HG03565 (cell line): ENCODE measurements around the gene C16orf86.

Experiments
- ATAC-seq: cut with Tn5 transposase; IDR thresholded peaks from one replicate; pipeline ENCODE4 v1.9.1; 2021; ENCODE audit warnings: mild to moderate bottlenecking, moderate library complexity; ENCODE audit not compliant: unreplicated experiment

C16orf86 gene, protein sequence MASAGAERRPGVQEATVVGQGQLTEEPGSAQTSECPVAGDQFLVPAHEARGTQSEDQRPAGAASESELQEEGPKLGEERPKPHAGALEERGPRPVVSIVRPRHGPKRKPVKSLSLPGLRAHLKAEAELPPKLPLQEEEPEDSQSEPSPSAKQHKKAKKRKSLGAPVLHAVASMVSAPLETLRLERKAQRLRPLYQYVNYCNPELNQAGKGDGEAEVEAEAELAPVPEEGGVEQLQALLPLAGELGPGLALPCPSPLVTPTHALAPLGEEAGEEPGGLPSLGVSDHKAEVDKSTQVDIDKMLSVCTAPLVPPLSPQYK

DNA sequence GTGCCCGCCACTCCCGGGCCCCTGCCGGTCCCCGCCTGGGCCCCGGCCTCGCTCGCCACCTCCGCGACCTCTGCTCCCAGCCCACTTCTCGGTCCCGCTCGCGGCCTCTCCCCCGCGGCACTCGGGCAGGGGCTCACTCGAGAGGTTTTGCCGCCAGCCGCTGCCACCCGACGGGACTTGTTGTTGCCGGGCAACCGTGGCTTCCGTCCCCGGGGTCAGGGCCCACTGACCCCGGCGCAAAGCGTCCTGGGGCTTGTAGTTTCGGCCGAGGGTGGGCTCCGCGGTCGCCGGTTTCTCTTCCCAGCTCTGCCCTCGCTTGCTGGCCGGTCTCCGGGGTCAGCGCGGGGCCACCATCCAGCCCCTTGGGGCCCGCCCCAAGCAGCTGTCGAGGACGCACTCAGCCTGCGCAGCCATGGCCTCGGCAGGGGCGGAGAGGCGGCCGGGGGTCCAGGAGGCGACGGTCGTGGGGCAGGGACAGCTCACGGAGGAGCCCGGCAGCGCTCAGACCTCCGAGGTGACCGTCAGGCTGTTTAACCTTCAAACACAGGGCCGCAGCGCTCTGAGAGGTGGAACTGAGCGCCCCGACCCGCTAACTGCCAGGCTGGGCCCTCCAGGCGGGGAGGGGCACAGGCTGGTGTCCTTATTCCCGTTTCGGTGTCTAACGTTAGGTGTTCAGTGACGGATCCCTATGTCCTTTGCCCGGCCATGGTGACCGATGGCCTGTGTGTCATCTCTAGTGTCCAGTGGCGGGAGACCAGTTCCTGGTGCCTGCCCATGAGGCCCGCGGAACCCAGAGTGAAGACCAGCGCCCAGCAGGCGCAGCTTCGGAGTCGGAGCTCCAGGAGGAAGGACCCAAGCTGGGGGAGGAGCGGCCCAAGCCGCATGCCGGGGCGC lies at the start of gene C16orf86, which contains the start of gene ENKD1:
C16orf86 (plus strand) TSS at position 256 of the 894 bp plus-strand sequence; CDS start at position 413, 157 bp downstream.
ENKD1 (minus strand) TSS at position 192 of the 894 bp plus-strand sequence. CDS start 308 bp downstream, outside the sequence.
- ATAC-seq = no peak

DNA sequence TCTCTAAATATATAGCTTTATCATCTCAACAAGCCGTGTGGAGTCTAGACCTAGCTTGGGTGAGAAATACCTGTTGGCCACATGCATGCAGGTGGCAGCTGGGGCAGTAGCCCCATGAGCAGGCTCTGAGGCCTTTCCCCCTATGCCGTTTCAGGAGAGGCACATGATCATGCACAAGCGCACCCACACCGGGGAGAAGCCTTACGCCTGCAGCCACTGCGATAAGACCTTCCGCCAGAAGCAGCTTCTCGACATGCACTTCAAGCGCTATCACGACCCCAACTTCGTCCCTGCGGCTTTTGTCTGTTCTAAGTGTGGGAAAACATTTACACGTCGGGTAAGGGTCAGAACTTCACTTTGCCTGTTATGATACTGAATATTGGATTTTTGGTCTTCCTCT lies 38.4 kb upstream of the C16orf86 start:
- no peak for ATAC-seq

DNA sequence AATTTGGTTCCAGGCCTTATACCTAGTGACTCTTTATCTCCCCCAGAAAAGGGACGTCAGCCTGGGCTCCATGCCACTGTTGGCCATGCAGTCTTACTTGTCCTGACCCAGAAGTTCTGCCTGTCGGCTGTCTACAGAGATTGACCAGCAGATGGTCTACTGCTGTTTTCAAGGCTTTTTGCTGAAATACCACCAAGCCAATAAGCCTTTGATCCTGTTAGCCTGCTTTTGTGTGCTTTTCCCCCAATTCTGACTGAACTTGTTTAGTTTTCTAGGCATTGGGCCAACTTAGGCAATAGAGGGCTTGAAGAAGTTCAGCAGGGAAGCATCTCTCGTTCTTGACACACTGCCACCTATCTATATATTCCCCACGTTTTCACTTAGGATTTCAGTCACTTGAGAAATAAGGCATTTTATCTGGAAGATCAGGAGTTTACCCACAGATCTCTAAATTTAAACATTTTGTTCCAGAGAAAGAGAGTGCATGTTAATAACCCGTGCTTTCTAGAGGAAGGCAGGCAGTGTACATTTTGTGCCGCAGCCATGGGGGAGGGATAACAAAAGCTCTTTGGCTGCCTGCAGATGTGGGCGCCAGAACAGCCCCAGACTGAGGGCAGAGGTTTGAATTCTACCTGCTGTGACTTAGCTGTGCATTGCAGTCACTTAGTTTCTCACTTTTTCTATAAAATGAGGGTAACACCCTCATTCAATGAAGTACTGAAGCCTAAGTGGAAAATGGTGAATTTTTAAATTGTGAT lies 34.0 kb upstream of the C16orf86 start:
- no peak for ATAC-seq

DNA sequence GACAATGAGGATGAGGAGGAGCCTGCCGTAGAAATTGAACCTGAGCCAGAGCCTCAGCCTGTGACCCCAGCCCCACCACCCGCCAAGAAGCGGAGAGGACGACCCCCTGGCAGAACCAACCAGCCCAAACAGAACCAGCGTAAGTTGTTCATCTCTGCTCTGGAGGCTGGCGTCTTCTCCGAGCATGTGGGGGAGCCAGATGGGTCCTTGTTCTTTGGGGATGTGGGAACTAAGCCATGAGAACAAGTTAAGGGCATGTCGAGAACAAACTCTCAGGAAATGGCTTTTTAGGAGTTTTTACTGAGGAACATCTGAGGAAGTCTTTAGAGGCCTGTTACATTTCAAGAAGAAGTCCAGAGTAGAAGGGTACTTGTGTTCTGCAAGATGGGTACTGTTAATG lies 29.9 kb upstream of the C16orf86 start:
- no peak for ATAC-seq

DNA sequence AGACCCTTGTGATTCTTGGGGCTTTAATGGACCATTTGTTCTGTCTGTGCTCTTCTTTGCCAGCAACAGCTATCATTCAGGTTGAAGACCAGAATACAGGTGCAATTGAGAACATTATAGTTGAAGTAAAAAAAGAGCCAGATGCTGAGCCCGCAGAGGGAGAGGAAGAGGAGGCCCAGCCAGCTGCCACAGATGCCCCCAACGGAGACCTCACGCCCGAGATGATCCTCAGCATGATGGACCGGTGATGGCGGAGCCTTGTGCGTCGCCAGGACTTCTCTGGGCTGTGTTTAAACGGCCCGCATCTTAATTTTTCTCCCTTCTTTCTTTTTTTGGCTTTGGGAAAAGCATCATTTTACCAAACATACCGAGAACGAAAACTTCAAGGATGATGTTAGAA lies 29.0 kb upstream of the C16orf86 start:
- ATAC-seq = no peak

DNA sequence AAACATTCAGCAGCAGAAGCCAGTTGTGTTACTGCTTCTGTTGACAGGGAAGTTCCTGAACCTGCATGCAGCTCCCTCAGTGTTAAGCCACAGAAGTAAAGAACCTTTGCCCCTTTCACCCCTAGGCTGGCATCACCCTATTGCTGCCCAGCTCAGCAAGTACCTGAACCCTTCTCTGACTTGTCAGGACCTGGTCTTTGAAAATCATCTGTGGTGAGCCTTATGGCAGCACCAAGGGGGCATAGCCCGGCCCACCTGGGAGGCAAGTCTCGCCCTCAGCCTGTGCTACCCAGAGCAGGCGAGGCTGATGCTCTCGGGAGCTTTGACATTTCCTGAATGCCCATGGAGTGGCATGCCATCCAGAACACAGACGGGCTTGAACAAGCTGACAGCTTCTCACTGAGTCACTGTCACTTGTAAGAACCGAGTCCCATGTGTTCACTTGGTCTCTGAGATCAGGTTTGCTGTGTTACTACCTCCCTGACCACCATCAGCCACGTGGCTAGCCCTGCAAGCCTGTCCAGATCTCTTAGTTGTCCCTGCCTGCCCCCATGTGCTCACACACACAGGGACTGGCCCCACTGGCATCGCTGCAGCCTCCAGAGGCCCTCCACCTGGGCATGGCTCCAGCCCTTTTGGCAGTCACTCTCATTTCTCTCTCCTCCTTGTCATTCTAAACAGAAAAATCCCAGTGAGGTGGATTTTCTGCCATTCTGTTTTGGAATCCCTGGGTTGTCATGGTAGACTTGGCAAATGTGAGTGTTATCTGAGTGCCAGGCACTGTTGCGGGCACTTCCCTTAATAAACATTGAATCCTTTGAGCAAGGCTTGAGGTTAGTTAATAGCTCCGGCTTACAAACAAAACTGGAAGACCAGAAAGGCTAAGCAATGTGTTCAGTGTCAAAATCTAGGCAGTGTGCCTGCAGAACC lies 24.6 kb upstream of the C16orf86 start:
- no peak for ATAC-seq

DNA sequence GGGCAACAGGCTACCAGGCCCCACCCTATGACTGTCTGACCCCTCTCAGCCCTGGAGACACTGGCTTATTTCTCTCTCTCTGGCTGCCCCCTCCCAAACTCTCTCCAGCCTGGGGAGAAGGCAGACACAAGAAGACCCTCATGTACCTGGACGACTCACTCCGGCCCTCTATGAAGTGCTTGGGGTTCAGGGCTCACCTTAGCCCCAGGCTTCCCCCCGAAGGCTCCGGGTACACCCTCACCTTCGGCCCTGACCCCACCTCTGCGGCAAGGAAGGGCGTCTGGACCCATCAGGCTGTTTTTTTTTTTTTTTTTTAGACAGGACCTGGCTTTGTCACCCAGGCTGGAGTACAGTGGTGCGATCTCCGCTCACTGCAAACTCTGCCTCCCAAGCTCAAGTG lies 22.6 kb upstream of the C16orf86 start:
- ATAC-seq = no peak

DNA sequence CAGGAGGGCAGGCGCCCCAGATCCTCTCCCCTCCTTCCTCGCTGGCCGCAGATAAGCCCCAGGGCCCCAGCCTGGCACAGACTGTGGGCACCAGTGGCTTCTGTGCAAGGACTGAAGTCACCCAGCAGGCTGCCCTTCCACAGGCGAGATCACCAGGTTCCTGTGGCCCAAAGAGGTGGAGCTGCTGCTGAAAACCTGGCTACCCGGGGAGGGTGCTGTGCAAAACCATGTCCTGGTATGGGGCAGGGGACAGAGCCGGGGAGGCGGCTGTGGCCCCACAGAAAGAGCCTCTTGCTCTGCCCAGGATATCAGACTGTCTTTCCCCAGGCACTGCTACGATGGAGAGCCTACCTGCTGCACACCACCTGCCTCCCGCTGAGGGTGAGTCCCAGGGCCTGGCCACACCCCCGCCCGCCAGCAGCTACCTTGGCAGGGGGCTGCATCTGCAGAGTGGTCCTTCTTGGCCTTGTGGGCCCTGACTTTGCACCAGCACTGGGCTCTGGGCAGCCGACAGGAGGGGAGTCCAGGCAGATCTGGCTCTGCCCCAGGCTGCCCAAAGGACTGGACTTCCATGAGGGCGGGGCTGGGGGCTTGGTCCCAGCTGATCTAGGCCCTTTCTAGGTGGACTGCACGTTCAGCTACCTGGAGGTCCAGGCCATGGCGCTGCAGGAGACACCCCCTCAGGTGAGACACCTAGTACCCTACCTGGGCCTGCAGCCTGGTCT lies 21.1 kb upstream of the C16orf86 start:
- no peak for ATAC-seq

DNA sequence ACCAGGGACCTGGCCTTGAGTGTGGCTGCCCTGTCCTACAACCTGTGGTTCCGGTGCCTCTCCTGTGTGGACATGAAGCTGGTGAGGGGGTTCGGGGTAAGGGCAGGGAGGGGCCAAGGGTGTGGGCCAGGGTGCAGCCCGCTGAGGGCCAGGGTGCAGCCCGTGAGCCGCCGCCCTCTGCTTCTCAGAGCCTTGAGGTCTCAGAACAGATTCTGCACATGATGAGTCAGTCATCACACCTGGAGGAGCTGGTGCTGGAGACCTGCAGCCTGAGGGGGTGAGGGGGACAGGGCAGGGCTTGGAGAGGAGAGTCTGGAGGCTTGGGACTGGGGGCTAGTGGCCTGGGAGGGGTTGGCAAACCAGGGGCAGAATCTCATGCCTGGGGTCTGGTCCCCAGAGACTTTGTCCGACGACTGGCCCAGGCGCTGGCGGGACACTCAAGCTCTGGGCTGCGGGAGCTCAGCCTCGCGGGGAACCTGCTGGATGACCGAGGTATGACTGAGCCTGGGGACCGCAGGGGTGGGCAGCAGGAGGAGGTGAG lies 19.4 kb upstream of the C16orf86 start:
- no peak for ATAC-seq

DNA sequence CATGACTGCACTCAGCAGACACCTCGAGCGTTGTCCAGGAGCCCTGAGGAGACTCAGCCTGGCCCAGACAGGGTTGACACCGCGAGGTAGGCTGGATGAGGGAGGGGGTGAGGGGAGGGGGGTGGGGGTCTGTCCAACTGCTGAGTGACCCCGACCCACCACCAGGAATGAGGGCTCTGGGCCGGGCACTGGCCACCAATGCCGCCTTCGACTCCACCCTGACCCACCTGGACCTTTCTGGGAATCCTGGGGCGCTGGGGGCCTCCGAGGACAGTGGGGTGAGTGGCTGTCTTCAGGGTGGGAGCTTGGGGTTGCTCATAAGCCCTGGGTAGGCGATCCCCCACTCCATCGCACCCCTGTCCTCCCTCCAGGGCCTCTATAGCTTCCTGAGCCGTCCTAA lies 18.9 kb upstream of the C16orf86 start:
- ATAC-seq = no peak

DNA sequence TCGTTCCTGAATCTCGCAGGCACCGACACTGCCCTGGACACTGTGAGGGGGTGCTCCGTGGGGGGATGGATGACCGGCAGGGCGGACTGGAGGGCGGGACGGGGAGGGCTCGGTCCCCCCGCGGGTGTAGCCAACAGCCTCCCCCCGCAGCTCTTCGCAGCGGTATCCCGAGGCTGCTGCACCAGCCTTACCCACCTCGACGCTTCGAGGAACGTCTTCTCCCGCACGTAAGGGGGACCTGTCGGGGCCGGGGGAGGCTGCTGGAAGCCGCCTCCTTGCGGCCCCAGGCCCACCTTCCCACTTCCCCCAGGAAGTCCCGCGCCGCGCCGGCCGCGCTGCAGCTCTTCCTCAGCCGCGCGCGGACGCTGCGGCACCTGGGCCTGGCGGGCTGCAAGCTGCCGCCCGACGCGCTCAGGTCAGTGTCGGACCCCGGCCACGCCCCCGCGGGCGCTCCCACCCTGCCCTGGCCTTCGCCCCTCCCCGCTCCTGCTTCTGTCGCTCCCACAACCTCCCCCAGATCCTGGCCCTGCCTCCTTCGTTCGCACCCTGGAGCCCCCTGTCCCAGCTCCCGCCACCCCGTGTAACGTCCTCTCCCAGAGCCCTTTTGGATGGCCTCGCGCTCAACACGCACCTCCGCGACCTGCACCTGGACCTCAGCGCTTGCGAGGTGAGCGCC lies 18.4 kb upstream of the C16orf86 start:
- ATAC-seq = no peak

DNA sequence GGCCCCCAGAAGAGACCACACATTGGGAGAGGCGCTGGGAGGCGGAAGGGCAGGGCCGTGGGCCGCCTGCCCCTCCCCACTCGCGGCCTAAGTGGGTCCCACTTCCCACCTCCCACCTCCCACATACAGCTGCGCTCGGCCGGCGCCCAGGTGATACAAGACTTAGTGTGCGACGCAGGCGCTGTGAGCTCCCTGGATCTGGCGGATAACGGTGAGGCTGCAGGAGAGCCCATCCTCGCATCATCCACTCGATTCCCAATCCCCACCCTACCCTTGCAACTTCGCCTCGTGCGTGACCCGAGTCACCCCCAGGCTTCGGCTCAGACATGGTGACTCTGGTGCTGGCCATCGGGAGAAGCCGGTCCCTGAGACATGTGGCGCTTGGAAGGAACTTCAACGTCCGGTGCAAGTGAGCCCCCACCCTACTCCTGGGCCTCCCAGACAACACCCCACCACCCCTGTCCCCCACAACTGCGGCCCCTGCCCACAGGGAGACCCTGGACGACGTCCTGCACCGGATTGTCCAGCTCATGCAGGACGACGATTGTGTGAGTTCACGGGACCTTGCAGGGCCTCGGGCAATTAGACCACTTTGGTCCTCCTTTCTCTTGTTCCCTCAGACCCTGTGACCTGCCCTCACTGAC lies 17.7 kb upstream of the C16orf86 start:
- ATAC-seq = no peak

DNA sequence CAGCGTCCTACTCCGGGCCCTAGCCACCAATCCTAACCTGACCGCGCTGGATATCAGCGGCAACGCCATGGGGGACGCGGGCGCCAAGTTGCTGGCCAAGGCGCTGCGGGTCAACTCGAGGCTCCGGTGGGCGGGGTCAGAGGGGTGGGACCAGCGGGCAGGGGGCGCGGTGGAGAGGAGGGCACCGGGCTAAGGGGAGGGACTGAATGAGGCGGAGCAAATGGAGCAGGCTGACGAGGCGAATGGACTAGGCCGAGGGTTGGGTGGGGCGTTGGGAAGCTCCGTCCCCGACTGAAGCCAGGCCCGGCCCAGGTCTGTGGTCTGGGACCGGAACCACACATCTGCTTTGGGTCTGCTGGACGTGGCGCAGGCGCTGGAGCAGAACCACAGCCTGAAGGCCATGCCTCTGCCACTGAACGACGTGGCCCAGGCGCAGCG lies 17.1 kb upstream of the C16orf86 start:
- no peak for ATAC-seq

DNA sequence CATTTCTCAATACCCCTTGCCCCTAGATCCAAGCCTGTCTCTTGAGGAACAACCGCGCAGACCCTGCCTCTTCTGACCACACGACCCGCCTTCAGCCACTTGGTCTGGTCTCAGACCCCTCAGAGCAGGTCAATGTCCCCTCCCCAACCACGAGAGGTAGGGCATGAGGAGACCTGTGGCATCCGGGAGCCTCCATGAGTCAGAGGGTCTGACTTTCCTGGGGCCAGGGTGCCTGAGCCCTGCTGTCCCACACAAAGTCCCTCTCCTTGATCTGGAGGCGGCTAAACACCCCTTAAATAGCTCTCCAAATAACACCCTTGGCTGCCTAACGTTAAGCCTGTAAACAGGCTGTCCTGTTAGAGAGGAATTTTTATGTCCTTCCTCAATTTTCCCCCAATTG lies 16.6 kb upstream of the C16orf86 start:
- no peak for ATAC-seq

DNA sequence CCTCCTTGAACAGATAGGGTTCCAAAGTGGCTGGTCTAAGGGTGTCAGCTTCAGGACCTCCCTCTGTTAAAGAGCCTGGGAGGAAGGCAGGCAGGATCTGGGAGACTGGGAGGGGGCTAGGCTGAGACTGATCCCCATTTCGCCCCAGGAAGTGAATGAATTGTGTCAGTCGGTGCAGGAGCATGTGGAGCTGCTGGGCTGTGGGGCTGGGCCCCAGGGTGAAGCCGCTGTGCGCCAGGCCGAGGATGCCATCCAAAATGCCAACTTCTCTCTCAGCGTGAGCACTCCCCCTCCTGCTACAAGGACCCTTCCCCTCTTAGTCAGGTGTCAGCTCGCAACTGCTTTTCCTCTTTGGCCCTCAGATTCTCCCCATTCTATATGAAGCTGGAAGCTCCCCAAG lies 15.6 kb upstream of the C16orf86 start:
- ATAC-seq = no peak

DNA sequence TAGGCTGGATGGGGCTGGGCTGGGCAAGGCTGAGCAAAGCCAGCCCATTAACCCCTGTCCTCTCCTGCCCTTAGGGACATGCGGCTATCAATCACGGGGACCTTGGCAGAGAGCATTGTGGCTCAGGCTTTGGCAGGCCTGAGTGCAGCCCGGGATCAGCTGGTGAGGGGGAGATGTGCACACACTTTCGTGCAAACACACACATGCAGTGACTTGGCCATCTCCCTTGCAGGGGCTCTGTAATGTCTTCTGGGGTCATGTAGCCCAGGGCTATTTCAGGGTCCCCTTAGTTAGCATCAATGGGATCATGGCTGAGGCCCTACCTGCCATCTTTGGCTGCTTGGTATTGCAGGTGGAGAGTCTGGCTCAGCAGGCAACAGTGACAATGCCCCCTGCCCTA lies 14.8 kb upstream of the C16orf86 start:
- no peak for ATAC-seq

DNA sequence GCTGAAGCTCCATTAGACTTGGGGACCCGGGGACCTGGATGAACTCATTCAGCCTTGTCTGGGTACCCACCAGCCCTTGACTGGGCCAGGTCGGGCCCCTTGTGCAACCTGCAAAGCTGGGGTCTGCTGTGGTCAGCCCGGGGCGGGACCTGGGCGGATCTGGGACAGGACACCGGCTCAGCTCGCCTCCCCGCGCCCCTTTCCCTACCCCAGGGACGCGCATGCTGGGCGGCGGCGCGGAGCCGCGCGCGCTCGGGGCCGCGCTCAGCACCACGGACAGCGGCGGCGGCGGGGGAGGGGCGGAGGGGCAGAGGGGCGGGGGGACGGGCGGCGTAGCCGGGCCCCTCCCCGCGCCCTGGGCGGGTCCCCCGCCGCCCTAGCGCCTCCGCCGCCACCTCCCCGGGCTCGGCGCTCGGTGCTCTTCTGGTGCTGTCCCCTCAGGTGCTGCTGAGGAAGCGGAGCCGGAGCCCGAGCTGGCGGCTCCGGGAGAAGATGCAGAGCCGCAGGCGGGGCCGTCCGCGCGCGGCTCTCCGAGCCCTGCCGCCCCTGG lies 14.0 kb upstream of the C16orf86 start:
- no peak for ATAC-seq
